ENCODE measurements around the gene CPA3.

Gene CPA3

DNA sequence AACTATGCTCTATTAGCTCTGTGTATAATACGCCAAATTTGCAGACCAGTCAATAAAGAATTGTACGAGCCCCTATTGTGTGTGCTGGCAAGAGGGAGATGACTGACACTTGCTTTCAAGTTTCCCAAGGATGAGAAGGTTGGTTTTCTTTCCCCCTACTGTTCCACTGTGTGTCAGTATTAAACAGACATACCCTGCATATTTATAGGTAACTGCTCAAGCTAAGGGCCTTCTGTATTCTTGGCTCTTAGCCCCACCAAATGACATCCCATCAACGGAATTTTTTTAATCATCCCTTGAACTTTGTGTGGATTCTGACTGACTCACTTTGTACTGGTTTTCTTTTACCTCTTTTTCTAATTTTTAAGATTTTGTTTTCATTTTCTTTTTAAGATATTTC, 65.7 kb downstream of the CPA3 start:
- H3K4me3 ChIP-seq (replicated peaks; ENCODE audit: low read depth, low read length): no peak overlapping the region
- TF ChIP-seq, protein P1, sequence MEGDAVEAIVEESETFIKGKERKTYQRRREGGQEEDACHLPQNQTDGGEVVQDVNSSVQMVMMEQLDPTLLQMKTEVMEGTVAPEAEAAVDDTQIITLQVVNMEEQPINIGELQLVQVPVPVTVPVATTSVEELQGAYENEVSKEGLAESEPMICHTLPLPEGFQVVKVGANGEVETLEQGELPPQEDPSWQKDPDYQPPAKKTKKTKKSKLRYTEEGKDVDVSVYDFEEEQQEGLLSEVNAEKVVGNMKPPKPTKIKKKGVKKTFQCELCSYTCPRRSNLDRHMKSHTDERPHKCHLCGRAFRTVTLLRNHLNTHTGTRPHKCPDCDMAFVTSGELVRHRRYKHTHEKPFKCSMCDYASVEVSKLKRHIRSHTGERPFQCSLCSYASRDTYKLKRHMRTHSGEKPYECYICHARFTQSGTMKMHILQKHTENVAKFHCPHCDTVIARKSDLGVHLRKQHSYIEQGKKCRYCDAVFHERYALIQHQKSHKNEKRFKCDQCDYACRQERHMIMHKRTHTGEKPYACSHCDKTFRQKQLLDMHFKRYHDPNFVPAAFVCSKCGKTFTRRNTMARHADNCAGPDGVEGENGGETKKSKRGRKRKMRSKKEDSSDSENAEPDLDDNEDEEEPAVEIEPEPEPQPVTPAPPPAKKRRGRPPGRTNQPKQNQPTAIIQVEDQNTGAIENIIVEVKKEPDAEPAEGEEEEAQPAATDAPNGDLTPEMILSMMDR (IDR thresholded peaks at IDR 0.05; ENCODE audit: low read length, missing control alignments): no peak
- DNase-seq (ENCODE audit: low read depth): no peak

- TF ChIP-seq, protein P1 (IDR thresholded peaks at IDR 0.05; ENCODE audit: low read length, missing control alignments): no peak
- H3K4me3 ChIP-seq (replicated peaks; ENCODE audit: low read depth, low read length): no peak overlapping the region
- DNase-seq (ENCODE audit: low read depth): no peak
Observed at GRCh38 chr3:148931574-148931973, 66.5 kb downstream of the CPA3 start.

GRCh38 chr3:148932972-148933371, 67.9 kb downstream of the CPA3 start:
- H3K4me3 ChIP-seq (replicated peaks; ENCODE audit: low read depth, low read length): no peak overlapping the region
- TF ChIP-seq, protein P1 (IDR thresholded peaks at IDR 0.05; ENCODE audit: low read length, missing control alignments): no peak
- no peak for DNase-seq (ENCODE audit: low read depth)

DNA sequence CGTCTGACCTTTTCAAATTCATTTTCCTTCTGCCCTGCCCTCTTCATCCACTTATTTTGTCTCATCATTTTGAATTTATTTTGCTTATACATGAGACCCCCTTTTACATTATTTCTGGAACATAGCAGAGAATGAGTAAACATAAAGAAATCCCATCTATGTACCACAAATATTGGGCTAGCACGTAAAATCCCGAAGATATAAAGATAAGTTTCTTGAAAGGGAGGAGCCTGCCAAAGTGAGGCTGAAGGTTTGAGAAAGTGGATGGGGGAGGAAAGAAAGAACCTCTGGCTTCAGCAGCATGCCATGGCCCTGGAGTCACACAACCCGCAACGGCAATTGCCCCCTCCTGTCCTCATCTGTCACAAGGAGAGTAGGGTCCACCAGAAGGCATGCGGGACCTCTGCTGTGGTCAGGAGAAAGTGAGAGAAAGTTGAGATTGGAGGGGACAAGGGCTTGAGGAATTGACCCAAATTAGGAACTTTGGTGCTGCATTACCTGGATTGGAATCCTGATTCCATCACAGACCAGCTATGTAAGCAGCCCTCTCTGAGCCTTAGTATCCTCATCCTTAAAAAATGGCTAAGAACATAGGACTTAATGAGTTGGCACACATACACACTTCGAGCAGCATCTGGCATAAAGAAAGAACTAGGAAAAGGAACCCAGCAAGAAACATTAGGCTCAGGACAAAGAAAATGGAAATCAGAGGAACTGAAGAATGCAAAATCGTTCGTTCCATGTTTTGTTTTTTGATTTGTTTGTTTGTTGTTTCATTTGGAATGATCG, 72.6 kb downstream of the CPA3 start:
- TF ChIP-seq, protein P1 (IDR thresholded peaks at IDR 0.05; ENCODE audit: low read length, missing control alignments): no peak
- H3K4me3 ChIP-seq (replicated peaks; ENCODE audit: low read depth, low read length): no peak overlapping the region
- DNase-seq (ENCODE audit: low read depth): no peak

GRCh38 chr3:148938306-148938705, 73.2 kb downstream of the CPA3 start:
- no peak overlapping the region for H3K4me3 ChIP-seq (replicated peaks; ENCODE audit: low read depth, low read length)
- no peak for DNase-seq (ENCODE audit: low read depth)
- TF ChIP-seq, protein P1 (IDR thresholded peaks at IDR 0.05; ENCODE audit: low read length, missing control alignments): no peak

- DNase-seq (ENCODE audit: low read depth): no peak
- TF ChIP-seq, protein P1 (IDR thresholded peaks at IDR 0.05; ENCODE audit: low read length, missing control alignments): no peak
- H3K4me3 ChIP-seq (replicated peaks; ENCODE audit: low read depth, low read length): no peak overlapping the region
Observed at GRCh38 chr3:148938936-148939335, 73.8 kb downstream of the CPA3 start.

- no peak for DNase-seq (ENCODE audit: low read depth)
Observed at GRCh38 chr3:148940983-148941382, 75.9 kb downstream of the CPA3 start.

More at GRCh38 chr3:148940983-148941382, 75.9 kb downstream of the CPA3 start:
- no peak overlapping the region for H3K4me3 ChIP-seq (replicated peaks; ENCODE audit: low read depth, low read length)
- TF ChIP-seq, protein P1 (IDR thresholded peaks at IDR 0.05; ENCODE audit: low read length, missing control alignments): no peak

Measured in fibroblast of pulmonary artery (primary cell).